GM21786 (cell line): ENCODE data around the gene KCNMA1.
"Not testable (repeated sequence)": the region's sequence is repeated elsewhere in the genome, so short reads cannot be mapped to it uniquely, and the experiment has no call there.

Source experiments
- ATAC-seq: cut with Tn5 transposase; IDR thresholded peaks from one replicate; pipeline ENCODE4 v1.9.1; 2021; ENCODE audit not compliant: unreplicated experiment

Gene KCNMA1

DNA sequence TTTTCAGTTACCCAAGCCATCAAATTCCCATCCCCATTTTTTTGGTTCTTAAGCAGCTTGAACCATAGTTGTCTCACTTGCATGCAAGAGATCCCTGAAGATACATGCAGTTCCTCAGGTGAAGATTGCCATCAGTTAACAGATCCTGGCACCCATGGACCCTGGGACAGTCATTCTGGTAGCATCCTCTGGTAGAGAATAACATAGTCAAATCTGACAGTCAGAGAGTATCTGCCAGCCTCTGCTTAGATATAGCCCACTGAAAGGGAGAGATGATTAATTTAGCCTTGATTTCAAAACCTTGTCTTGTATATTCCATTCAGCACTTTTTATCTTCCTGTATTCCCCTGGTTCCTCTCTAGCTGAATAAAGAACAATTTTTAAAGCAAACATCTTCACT is 280.4 kb downstream of the KCNMA1 start:
- ATAC-seq: no peak

- no peak for ATAC-seq
Observed at GRCh38 chr10:77355844-77356243, 281.8 kb downstream of the KCNMA1 start.

- ATAC-seq: no peak
Observed at GRCh38 chr10:77351386-77351785, 286.2 kb downstream of the KCNMA1 start.

GRCh38 chr10:77350711-77351119 is 286.9 kb downstream of the KCNMA1 start:
- no peak for ATAC-seq

- ATAC-seq: no peak
Observed at GRCh38 chr10:77350134-77350533, 287.5 kb downstream of the KCNMA1 start.

DNA sequence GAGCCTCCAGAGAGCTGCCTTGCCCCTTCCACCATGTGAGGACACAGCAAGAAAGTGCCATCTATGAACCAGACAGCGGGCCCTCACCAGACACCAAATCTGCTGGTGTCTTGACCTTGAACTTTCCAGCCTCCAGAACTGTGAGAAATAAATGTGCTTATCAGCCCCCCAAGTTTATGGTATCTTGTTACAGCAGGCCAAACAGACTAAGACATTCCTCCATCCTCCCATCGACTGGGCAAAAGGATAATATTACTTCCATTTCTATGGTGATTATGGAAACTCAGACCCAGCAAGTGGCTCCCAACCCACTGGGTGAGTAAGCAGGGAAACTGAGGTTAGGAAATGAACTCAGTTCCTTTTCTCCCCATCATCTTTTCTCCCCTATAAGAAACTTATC is 288.4 kb downstream of the KCNMA1 start:
- no peak for ATAC-seq

- ATAC-seq: no peak
Observed at GRCh38 chr10:77348751-77349150, 288.9 kb downstream of the KCNMA1 start.

DNA sequence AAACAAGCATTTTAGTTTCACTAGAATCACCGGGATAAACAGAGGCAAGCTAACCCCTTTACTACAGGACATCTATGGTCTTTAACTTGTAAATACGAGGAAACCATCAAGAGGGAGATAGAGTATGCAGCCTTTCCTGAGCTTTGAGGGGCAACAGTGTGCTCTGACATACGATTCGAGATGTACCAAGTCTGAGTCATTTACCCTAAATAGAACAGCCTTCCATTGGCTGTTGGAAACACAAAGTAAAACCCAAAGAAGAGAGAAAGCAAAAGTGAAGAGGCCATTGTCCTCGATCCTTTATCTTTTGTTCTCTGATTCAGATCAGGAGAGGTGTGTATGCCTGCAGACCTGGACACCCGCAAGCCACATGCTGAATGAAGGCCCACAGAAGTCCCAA is 289.5 kb downstream of the KCNMA1 start:
- ATAC-seq: no peak

DNA sequence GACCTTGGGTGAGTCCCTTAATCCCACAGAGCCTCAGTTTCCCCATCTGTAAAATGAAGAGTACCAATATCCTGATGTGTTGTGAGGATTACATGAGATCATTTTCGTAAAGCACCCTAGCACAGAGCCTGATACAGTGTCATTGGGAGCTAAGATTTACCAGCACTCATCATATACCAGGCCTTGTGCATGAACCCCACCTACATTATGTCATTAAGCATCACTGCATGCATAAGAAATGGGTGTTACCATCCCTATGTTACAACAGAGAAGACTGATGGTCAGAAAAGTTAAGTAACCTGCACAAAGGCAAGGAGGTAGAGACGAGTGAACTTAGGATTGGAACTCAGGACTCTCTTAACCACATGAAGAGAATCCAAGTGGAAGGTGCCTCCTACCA is 290.6 kb downstream of the KCNMA1 start:
- ATAC-seq: no peak

DNA sequence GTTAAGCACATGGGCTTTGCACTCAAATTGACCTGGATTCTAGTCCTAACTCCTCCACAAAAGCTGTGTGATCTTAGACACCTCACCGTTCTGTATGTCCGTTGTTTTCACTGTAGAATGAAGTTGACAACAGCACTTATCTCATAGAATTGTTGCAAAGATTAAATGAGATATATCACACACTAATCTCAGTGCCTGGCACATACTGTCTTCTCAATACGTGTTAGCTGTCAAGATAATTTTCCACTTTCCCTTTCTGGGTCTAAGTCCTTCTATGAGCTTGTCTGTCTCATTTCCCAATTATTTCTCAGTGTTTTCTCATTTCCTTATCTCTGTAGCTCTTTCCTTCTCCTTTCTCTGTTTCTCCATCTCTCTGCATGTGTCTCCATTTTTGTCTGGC is 296.6 kb downstream of the KCNMA1 start:
- no peak for ATAC-seq

GRCh38 chr10:77339872-77340271 is 297.7 kb downstream of the KCNMA1 start:
- ATAC-seq: not testable (repeated sequence)

DNA sequence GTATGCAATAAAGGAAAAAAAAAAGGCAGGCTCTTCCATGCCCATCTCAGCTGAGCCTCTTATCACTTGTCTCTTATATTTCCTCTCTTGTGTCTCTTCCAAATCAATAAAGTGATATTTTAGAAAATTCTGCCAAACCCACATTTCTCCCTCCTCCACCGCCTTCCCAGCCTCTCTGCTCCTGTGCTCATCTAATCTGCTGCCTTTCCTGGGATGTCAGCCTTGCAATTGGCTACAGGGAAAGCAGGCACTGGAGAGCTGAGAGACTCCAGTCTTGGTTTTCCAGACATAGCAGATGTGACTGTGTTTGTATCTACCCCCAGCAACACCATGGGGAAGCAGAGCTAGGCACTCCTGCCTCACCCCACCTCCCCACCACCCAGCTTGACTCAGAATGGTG is 298.4 kb downstream of the KCNMA1 start:
- no peak for ATAC-seq

GRCh38 chr10:77338143-77338542 is 299.5 kb downstream of the KCNMA1 start:
- no peak for ATAC-seq

- no peak for ATAC-seq
Observed at GRCh38 chr10:77334501-77334900, 303.1 kb downstream of the KCNMA1 start.

- ATAC-seq: no peak
Observed at GRCh38 chr10:77333610-77334340, 303.8 kb downstream of the KCNMA1 start.

DNA sequence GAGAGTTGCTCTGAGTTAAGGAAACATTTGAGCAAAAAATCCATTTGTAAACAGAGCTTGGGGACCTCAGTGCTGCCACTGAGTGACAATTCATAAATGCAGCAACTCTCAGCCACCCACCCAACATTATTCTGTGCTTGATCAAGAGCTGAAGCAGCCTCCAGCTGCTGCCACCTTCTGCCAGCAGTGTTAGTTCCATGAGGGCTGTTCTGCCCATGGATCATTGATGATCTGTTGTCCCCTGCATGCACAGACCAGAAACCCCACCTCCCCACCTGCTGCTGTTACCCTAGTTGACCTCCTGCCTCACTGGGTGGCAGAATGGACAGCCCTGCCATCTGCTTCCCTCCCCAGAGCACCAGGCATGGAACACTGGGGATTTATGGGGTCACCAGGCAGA is 305.4 kb downstream of the KCNMA1 start:
- ATAC-seq: no peak

DNA sequence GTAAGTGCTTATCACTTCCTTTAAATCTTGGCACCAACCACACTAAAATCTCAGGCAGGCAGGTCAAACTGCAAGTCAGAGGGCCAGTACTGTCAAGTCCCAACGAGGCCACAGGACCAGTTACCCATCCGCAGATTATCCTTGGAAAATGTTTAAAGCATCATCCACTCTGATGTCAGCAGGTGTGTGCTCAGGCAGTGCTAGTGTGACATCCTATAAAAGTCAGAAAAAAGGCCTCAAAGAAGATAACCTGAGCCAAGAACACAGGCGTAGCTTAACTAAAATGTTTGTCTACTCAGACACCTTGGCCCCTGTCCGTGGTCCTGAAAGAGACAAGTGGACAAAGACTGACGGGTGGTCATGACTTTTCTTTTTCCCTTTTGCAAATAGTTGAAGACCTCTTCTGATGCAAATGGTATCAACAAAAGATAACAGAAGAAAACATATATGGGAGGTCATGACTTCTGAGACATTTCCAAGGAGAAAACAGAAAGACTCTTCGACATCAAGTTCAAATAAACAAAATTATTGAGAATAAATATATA is 309.3 kb downstream of the KCNMA1 start:
- no peak for ATAC-seq

- ATAC-seq: no peak
Observed at GRCh38 chr10:77325233-77325537, 312.4 kb downstream of the KCNMA1 start.

GRCh38 chr10:77321838-77322237 is 315.8 kb downstream of the KCNMA1 start:
- ATAC-seq: no peak

DNA sequence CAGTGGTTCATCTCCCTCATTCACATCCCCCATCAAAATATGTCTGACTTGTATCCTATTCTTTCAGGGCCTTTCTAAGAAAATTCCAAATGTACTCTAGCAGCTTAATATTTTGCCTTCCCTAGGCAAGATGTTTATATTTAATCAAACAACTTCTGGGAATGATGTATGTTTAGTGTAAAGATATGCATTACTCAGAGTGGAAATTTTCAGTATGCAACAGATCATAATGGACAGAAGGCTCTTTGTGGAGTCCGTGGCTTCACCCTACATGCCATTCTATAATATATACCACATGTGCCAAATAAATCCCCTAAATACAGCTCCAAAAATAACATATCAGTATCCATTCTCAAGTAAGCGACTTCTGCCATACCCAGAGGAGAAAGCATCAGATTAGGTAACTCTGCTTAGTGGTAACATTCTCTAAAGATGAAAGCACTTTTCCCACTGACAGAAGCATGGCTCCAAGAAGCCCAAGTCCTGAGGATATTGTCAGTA is 316.6 kb downstream of the KCNMA1 start:
- no peak for ATAC-seq

- ATAC-seq: no peak
Observed at GRCh38 chr10:77319557-77319956, 318.1 kb downstream of the KCNMA1 start.

DNA sequence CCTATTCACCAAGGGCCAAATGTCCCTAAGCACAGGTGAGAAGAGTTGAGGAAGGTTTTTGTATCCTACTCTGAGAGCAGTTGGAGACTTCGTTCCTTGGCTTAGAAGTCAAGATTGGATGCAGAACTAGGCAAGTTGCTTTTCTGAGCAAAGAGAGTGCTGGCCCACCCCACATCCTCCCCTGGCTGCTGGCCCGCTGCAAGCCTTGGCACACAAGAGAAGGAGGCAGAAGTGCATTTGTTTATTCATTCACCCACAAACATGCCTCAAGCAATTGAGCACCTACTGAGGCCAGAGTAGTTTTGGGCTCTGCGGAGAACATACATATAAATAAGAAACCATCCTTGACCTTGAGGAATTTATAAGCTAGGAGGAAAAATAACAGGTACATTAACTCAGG is 318.9 kb downstream of the KCNMA1 start:
- ATAC-seq: no peak

DNA sequence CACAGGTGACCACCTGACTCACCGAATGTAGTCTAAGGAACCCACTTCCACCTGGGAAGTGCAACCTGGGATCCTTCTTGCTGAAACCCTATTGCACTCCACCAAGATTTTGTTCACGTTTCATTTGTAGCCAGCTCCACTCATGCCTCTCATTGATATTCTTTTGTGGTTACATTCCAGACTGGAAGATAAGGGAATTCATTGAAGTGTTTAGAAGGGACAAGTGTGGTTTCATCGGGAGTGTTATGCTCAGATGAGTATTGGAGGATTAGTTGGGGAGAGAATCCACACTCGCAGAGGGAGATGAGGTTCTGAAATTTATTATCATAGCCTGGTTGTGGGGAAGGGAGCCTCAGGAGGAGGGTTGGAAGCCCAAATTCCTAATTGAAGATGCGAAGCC is 320.4 kb downstream of the KCNMA1 start:
- no peak for ATAC-seq
